ENCODE results near the gene BNC1.
"Not testable (repeated sequence)": the region's sequence is repeated elsewhere in the genome, so short reads cannot be mapped to it uniquely, and the experiment has no call there.

BNC1 gene

DNA sequence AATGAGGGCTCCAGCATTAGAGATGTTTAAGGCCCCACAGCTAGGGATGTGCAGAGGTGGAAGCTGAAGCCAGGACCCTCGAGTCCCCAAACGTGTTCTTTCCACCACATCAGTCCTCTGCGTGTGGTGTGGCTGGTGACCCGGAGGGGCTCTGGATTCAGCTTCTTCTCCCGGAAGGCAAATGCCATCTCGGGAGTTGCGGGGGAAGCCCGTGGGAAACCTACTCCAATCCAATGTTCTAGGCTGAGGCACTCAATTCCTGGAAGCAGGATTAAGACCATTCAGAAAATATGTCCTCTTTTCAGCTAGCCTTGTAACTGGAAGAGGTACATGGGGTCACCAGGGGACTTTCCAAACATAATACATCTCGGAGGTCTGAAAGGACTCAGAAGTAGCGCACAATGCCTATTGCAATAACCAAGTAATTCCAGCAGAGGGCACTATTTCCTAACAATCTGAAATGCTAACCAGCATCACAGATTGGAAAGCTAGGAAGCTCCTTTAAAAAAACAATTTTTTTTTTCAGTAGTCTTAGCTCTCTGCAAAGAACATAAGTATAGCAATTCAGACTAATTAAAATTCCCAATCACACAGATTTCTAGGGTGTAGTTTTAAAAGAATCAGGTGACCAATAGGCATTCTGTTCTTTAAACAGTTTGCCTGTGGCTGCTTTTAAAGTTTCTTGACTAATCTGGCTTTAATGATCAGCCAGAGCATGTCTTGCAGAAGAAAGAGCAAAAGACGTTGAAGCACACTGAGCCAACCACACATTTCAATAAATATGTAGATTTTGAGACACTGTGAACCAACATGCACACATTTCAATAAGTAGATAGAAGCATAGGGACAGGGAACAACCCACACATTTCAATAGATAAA lies 36.1 kb downstream of the BNC1 start:
- peak; percentile 80 for FAIRE-seq

DNA sequence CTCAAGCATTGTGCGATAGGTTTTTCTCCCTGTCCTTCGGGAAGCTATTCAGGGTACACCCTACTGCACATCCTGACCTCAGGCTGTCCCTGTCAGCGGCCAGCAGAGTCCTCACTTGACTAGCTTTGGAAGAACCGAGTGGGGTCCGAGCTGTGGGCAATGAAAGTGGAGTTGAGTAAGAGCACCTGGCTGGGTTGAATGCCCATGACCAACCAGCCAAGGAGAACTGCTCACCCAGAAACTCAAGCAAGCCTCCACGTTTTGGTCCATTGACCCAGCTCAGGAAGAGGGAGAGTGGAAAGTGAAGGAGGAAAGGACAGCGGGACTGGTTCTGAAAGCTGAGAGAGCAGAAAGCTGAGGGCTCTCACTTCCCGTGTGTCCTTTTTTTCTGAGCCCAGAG lies 40.8 kb downstream of the BNC1 start:
- no peak for FAIRE-seq

DNA sequence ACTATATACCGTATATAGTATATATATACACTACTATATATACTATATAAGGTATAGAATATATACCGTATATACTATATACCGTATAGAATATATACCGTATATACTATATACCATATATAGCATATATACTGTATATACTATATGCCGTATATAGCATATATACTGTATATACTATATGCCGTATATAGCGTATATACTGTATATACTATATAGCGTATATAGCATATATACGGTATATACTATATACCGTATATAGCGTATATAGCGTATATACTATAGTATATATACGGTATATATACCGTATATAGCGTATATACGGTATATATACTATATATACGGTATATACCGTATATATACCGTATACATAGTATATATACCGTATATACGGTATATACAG lies 54.2 kb downstream of the BNC1 start:
- no peak for FAIRE-seq

DNA sequence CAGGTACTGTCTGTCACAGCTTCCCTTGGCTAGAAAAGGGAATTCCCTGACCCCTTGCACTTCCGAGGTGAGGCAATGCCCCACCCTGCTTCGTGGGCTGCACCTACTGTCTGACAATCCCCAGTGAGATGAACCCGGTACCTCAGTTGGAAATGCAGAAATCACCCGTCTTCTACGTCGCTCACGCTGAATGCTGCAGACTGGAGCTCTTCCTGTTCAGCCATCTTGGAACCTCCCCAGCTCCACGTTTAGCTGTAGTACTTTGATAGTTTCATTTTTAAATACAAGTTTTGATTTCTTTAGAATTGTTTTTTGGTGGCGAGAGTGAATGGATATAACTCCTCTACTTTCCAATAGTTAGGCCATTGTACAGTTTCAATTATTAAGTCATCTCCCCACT lies 59.0 kb downstream of the BNC1 start:
- no peak for FAIRE-seq

DNA sequence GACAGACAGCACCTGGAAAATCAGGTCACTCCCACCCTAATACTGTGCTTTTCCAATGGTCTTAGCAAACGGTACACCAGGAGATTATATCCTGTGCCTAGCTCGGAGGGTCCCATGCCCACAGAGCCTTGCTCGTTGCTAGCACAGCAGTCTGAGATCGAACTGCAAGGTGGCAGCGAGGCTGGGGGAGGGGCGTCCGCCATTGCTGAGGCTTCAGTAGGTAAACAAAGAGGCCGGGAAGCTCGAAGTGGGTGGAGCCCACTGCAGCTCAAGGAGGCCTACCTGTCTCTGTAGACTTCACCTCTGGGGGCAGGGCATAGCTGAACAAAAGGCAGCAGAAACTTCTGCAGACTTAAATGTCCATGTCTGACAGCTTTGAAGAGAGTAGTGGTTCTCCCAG lies 62.7 kb downstream of the BNC1 start:
- FAIRE-seq, result not testable (repeated sequence)

DNA sequence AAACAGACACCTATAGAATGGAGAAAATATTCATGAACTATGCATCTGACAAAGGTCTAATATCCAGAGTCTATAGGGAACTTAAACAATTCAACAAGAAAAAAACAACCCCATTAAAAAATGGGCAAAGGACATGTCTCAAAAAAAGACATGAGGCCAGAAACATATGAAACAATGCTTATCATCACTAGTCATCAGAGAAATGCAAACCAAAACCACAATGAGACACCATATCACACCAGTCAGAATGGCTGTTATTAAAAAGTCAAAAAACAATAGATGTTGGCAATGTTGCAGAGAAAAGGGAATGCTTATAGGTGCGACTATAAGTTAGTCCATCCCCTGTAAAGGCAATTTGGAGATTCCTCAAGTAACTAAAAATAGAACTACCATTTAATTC lies 65.4 kb downstream of the BNC1 start:
- no peak for FAIRE-seq

DNA sequence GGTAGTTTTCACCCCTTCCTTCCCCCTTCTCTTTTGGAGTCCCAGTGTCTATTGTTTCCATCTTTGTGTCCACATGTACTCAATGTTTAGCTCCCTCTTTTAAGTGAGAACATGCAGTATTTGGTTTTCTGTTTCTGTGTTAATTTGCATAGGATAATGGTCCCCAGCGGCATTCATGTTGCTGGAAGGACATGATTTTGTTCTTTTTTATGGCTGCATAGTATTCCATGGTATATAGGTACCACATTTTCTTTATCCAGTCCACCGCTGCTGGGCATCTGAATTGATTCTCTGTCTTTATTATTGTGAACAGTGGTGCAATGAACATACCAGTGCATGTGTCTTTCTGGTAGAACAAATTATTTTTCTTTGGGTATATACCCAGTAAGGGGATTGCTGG lies 69.2 kb downstream of the BNC1 start:
- no peak for FAIRE-seq

DNA sequence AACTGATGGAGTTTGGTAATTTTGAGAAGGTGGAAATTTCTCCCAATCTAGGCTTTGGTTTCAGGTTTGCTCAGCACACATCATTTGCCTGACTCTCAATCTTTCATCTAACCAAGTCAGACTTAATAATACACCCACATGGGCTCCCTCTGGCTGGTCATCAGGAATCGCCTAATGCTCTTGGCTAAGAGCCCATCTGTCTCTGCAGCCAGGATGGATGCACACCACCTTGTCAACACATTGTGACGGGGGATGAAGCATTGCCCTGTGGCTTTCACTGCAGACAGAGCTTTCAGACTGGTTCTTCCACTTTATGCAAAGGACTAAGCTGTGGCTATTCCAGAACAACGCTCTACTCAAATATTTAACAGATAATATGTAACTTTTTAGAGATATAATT lies 73.8 kb downstream of the BNC1 start:
- no peak for FAIRE-seq

DNA sequence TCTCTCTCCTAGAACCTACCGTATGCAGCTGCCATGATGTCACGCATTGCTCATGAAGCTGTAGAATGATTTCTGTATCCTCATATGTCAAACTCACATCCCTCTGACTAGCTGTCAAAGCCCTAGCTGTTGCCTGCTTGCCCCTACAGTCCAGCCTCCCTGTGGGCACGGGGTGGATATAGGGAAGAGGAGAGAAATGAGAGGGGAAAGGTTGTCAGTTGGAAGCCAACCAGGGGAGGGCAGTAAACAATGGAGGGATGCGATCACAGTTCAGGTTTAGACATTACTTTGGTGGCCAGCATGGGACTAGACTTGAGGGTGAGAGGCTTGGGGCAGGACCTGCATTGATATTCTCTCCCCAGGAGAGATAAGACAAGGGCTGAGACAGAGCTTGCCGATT lies 75.1 kb downstream of the BNC1 start:
- no peak for FAIRE-seq

DNA sequence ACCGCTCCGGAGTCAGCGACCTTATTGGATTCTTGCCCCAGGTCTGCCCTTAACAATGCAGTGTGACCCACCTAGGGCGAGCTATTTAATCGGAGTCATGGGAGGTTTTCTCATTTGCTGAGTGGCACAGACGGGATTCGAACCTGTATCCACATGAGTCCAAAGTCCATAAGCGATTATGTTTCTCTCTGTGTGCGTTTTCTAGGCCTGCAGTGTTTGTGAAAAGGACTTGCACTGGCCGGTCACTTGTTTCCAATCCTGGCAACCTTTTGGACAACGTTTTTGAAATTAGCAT lies 76.2 kb downstream of the BNC1 start:
- FAIRE-seq, result no peak

DNA sequence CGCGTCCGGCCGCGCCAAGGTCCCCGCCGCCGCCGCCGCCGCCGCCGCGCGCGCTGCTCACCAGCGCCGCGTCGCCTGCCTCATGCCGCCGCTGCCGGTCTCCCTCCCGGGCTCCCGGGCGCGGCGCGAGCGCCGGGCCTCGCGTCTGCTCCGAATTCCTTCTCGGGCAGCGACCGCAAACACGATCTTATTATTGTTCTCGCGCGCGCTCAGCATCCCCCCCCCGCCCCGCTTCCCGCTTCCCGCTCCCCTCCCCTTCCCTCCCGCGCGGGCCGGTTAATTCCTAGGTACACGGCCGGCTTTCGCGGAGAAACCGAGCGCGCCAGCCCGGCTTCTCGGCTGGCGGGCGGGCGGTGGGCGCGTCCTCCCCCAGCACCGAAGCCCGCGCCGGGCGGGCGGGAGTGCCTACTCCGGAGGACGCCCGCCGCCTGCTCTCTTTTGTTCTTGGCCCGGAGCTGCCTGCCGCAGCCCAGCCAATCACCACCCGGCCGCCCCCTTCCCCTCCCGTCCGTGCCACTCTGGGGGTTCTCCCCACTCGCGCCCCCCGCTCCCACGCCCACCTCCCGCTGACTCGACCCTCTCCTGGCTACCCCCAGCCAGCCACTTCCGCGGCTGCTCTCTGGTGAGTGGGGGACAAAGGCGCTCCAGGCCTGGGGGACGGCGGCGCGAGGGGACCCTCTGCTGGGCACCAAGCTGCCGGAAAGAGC lies 76.7 kb downstream of the BNC1 start, which contains the start of gene HDGFL3:
Gene HDGFL3, minus strand, starts transcription at position 164 of the 707 bp plus-strand sequence. CDS start 409 bp downstream, outside the sequence.
- FAIRE-seq, result no peak

DNA sequence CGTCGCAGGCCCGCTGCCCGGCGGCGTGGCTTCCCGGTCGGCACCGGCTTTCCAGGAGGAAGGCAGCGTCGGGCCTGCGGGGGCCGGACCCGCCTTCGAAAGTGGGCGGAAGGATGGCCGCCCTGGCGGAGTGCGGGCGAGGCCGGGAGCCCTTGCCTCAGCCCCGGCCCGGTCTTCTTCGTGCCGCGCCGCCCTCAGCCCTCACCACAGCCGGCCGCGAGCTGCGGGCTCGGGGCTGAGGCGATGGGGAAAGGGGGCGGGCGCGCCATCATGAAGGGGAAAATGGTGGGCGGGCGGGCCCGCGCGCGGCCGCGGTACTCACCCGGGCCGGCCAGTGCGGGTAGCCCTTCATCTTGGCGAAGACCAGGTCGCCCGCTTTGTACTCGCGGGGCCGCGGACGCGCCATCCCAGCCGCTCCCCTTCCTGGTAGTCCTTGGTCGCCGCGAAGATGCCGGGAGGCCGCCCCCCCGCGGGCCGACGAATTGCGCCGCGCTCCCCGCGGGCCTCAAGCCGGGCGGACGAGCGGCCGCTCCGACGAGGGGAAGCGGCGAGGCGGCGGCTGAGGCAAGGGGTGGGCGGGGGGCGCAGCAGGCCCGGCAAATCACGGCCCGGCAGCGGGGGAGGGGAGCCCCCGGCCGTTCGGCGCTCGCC lies 77.3 kb downstream of the BNC1 start:
- FAIRE-seq, result no peak

DNA sequence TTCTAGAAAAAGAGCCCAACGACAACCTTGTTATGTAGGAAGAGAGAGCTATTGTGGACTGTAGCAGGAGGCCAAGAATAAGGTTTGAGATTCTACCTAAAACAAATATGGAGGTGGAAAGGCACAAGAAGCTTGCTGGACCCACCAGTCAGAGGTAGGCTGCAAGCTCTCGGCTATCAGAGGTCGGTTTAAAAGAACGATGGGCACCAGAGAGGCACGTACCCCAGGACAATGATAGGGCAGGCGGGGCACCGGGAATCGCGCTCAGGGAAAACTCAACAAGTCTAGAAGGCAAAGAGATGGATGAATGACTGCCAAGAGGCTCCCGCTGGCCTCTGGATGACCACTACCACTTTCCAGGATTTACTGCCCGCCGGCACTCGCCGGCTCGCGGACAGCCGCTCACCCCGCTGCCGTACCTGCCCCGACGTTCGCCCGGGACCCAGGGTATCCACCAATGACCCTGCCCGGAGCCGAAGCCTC lies 77.9 kb downstream of the BNC1 start:
- FAIRE-seq, result no peak
